Brain pericyte (primary cell): Measurements from ENCODE around the gene CSNK1A1.
A peak's percentile ranks its signal among the peaks of the same experiment; 100 is the strongest.
"Not testable (repeated sequence)": the region's sequence is repeated elsewhere in the genome, so short reads cannot be mapped to it uniquely, and the experiment has no call there.

ENCODE experiments used
- DNase-seq: peaks from one replicate; pipeline ENCODE4 v3.0.0-alpha.2; 2012; ENCODE audit warnings: low read depth, low spot score

Gene CSNK1A1

DNA sequence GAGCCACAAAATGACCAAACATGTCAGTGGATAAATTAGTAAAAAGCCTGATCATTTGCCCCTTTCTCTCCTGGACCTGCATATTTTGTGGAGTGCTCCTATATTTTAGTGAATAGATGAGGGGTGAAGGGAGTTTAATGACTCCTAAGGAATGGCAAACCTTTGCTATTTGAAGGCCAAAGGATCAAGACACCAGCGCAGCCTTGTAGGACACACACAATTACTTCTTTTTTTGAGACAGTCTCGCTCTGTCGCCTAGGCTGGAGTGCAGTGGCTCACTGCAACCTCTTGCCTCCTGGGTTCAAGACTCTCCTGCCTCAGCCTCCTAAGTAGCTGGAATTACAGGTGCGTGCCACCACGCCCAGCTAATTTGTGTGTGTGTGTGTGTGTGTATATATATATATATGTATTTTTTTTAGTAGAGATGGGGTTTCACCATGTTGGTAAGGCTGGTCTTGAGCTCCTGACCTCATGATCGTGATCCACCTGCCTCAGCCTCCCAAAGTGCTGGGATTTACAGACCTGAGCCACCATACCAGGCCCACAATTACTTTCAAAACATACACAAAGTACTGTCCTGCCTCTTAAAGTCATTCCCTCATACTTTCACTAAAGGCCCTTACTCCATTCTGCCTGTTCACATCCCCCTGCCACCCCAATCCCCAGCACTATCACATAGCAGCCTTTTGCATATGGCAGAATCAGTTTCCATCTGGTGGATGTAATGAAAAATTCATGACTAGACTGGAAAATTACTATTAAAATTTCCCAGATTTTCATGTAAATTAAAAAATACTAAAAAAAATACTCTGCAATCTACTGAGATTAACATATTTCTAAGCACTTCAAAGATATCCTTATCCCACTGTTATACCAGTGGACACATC lies 60.4 kb downstream of the CSNK1A1 start:
- DNase-seq = no peak

DNA sequence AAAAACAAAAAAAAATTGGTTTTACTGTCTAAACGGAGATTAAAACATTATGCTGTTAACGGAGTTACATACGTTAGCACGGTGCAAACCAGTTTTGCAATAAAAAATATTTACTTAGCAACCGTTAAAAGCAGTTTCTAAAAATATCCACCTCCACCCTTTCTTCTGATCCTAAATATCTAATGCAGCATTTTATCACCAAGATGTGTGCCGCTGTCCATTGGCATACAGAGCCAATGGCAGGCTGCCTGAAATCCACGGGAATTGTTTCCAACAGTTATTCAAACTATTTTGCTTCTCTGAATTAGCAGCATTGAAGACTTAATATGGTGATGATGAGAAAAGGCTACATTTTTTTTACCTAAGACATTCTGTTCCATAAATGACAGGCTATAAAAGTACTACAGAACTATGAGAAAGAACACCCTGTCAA lies 61.6 kb downstream of the CSNK1A1 start:
- no peak for DNase-seq

DNA sequence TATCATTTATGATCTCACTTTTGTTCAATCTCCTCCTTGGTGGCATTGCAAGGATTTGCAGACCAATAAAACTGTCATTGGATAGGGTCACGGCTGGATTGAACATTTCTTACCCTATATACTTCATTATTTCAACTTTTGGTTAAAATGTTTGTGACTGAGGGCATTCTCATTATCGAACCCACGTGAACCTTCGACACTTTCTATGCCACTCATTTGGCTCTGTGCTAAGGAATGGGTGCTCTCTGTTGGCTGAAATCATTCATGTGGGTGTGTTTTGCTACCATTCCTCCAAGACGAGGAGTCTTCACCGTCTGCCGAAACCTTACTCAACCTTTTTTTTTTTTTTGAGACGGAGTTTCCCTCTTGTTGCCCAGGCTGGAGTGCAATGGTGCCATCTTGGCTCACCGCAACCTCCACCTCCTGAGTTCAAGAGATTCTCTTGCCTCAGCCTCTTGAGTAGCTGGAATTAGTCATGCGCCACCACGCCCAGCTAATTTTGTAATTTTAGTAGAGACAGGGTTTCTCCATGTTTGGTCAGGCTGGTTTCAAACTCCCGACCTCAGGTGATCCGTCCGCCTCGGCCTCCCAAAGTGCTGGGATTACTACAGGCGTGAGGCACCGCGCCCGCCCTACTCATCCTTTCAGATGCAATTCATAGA lies 62.5 kb downstream of the CSNK1A1 start:
- no peak for DNase-seq

DNA sequence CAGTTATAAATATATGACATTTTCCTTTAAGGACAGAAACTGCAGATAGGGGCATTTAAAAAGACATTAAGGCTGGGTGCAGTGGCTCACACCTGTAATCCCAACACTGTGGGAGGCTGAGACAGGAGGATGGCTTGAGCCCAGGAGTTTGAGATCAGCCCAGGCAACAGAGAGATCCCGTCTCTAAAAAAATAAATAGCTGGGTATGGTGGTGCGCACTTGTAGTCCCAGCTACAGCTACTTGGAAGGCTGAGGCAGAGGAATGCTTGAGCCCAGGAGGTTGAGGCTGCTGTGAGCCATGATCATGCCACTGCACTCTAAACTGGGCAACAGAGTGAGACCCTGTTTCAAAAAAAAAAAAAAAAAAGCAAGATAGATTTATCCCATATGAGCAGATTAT lies 63.6 kb downstream of the CSNK1A1 start:
- DNase-seq = no peak

DNA sequence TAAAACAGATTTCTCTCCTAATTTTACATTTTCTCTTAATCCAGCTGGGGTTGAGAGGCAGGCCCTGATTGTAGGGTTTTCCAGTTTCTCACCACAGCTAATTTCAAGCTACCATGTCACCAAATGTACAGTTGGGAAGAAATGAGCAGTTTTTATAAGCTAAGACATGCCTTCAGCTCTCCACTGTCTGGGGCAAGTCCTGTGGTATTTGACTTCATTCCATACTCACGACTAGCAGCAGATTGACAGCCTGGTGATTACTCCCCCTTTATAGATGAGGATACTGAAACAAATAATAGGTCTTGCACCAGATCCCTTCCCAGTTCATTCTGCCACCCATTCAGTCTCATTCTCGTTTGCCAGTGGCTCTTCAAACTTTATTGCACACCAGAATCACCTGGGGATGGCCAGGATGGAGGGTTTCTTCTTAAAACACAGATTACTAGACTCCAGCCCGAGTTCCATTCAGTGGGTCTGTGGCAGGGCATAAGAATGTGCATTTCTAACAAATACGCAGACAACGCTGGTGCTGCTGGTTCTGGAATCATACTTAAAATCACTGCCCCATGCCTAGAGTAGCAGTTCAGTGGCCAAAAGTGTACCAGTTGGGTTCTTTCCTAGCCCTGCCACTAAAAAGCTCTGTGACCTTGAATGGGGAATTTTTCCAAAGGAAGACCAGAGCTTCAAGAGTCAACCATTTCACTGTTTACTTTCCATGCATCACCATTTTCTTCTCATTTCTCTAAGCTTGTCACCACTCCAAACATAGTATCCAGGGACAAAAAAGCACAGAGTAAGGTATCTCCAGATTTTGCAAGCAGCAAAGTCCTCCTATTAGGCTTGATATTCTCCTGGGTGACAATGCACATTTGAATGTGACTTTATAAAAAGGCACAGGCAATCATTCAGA lies 64.3 kb downstream of the CSNK1A1 start:
- DNase-seq = no peak

DNA sequence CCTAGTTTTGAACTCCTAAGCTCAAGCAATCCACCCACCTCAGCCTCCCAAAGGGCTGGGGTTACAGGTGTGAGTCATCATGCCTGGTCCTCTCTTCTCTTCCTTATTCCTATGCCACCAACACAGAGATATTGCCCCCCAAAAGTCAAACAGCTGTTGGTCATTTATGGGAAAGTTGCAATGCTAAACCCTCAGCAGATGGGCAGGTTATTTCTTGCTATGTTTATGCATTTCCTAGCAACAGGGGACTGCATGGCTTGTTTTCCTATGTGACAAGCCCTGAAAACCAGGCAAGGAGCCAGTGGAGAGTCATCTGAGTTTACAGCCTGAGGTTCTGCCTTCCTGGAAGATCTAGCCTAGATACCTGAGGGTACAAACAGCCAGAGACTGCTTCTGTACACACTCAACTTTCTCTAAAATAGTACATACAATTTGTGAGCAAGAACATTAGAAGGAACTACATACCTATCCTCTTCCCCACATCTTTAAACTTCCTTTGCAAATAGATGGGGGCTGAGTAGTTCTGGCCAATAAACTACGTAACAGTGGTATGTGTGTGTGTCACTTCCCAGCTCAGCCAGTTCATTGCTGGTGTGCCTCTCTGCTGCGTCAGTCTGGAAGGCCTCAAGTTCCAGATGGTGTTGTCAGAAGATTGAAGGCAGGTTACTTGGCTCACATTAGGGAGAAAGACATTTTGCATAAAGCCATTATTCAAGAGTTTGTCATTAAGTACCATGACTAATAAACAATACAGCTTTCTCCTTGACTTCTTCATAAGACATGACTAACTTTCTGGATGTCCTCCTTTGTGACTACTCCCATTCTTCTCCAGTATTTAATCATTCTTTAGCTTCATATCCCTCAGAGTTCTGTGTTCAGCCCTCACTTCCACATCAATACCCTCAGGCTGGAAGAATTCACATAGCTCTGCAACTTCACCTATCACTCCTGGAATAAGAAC lies 65.3 kb downstream of the CSNK1A1 start:
- DNase-seq = peak; percentile 74

DNA sequence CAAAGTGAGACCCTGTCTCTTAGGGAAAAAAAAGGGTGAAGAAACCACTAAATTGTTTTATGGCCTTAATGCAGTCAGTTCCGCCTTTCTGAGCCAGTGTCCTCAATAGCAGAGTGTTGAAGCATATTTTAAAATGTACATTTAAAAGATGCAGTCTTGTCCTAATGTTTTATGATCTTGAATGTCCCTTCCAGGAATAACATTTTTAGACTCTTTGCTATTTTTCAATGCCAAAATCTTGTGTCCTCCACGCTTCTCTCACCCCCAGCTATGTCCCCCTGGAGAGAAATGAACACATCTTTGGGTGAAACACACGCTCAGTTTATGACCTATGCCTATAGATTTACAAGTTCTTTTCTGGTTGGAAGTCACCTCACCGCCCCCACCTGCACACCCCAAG lies 69.8 kb downstream of the CSNK1A1 start:
- DNase-seq = no peak

DNA sequence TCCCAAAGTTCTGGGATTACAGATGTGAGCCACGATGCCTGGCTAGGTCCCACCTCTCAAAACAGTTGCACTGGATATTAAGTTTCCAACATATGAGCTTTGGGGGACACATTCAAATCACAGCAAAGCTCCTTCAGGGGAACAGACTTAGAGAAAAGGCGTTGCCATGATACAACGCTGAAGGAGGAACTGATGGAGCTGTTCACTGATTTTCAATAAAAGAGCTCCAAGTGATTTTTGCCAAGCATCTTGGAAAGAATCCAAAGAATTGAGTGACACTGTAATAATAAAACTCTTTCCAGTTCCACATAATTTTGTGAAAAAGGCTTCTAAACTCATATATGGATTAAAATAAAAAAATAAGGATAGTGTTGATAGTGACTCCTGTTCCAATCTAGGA lies 72.5 kb downstream of the CSNK1A1 start:
- DNase-seq = no peak

DNA sequence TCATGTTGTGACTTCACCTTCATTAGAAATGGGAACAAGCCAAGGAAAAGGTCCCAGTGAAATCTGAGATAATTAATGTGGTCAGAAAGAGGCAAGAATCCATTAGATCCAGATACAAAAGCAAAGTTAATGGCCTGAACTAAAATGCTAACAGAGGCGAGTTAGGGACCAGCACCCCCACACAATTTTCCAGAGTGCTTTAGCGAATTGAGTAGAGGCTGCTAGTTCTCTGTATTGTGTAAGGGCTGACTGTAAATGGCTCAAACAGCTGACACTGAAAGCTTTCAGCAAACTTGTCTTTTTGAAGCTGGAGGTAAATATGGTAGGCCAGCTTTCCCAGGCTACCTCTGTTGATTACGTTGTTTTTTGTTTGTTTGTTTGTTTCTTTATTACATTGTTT lies 75.5 kb downstream of the CSNK1A1 start:
- no peak for DNase-seq

DNA sequence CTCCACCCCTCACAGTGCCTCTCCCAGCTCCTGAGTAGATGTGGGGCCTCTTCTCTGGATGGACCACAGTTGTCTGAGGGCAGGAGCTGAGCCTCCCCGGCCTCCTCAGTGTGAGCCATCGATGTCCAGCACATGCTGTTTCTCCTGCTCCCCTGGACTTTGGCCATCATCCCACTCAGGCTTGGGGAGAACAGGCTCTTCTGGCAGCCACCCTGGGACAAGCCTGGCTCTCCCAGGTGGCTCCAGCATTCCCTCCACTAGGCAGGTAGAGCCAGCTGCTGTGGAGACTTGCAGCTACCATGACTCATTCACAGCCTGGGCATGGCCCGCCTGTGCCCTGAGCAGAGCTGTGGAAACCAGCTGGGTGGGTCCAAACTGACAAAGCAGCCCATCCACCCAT lies 77.0 kb downstream of the CSNK1A1 start:
- DNase-seq = no peak

DNA sequence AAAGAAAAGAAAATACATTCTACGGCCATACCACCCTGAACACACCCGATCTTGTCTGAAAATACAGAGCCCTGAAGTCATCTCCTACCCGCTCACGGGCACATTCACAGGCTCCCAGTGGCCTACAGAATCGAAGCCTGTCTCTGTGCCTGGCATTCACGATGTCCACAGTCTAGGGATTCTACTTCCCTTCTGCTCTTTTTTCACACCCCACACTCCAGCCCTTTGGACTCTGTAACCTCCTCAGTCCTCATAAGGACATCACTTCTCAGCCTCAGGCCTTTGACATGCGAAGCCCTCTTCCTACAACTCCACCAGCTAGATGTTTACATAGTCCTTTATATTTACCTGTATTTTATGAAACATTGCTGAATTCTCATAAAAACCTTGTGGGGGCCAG lies 77.8 kb downstream of the CSNK1A1 start:
- DNase-seq = no peak

DNA sequence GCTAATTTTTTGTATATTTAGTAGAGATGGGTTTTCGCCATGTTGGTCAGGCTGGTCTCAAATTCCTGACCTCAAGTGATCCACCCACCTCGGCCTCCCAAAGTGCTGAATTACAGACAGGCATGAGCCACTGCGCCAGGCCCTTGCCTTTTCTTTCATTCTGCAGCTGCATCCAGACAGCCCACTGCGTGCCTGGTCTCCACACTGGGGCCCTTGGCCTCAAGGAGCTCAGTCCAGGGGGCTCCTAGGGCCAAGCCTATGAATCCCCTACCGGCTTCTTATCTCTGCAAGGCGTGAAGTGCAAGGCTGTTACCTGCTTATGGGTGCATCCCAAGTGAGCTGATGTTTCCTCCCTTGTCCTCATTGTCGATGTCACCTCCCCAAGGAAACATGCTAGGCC lies 78.8 kb downstream of the CSNK1A1 start:
- DNase-seq = no peak

DNA sequence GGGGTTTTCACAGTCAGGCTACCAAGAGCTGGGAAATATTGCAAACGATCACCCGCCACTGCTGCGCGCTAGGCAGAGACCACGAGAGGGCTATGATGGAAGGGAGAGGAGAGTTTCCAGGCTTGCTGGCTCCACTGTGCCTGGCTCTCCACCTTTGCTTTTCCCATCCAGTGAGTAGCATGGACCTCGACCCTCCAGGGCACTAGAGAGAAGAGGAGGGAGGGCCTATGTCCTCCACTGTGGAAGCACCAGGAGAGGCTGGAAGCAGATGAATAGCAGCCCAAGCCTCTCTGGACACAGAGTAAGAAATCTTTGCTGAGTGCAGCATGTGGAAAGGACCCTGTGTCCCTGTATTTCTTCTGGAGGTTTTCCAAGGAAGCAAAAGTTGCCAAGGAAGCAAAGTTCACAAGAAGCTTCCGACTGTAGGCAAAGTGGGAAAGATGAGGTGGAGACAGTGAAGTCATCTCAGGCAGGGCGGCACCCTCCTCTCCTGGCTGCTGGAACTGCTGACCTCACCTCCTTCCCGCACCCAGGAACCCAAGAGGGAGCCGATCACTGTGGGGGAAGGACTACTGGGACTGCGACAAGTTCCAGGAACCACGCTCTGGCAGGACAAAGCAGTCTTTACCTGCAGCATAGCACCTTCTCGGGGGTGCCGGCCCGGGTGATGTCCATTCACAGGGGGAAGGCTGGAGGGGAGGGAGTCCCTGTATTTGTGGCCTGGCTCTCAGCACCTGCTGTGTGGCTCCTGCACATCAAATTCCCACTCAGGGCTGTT lies 79.6 kb downstream of the CSNK1A1 start:
- no peak for DNase-seq

DNA sequence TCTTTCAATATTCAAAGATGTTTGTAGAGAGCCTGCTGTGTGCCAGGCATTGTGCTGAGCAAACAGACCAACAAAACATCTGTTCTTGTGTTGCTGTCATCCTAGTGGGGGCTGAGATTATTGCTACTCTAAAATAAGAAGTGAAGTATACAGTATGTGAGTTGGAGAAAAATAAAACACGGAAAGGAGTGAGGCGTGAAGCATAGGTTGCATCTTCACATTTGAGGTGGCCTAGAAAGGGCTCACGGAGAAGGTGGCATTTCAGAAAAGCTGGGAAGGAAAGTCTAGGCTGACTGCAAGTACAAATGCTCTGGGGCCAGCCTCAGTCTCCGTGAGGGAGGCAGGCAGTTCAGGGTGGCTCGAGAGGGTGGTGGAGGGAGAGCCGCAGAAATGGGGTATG lies 80.3 kb downstream of the CSNK1A1 start:
- DNase-seq = no peak

DNA sequence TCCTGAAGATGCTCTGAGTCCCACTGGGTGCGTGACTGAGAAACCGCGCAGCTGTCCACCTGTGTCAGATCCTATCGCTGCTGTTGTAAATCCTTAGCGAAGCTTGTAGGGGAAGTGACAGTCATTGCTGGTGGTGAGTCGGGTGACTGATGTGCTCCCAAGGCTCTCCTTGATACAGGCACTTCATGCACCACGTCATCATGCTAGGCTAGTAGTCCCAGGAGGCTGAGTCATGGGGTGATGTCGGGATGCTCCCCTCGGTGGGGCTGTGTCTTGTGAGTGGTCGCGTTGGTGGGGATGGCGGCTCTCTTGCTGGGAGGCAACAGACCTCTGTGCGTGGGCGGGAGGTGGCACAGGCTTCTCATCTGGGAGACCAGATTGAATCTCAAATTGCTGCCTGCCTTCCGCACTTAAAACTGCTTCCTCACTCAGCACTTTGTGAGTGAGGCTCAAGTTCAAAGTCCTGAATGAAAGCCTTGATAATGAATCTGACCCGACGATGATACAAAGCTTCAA lies 84.7 kb downstream of the CSNK1A1 start:
- DNase-seq = no peak

DNA sequence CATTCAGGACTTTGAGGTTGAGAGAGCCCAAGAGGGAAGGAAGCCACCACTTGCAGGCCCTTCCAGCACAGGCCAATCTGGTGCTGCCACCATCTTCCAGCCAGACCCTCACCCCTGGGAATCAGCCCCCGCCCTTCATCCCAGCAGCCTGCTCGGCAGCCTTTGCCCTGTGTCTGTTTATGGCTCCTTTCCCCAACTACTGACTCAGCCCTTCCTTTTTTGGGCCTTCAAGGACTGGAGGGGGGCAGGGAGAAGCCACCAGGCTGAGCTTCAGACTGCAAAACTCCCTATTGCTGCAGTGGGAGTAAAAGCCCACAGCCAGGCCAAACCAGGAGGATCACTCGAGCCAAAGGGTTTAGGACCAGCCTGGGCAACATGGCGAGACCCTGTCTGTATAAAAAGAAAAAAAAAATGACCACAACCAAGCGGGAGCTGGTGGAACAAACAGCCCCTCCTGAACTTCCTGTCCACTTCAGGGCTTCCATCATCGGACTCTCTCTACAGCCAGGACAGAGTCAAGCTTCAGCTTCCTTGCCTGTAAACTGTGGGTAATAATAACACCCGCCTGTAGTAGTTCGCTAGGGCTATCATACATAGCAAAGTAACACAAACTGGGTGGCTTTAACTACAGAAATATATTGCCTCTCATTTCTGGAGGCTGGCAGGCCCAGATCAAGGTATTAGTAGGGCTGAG lies 86.3 kb downstream of the CSNK1A1 start:
- DNase-seq = no peak

DNA sequence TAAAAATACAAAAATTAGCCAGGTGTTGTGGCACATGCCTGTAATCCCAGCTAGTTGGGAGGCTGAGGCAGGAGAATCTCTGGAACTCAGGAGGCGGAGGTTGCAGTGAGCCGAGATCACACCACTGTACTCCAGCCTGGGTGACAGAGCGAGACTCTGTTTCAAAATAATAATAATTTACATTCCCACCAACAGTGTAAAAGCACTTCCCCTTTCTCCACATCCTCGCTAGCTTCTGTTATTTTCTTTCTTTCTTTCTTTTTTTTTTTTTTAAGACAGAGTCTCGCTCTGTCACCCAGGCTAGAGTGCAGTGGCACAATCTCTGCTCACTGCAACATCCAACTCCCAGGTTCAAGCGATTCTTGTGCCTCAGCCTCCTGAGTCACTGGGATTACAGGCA lies 89.3 kb downstream of the CSNK1A1 start:
- DNase-seq = not testable (repeated sequence)

DNA sequence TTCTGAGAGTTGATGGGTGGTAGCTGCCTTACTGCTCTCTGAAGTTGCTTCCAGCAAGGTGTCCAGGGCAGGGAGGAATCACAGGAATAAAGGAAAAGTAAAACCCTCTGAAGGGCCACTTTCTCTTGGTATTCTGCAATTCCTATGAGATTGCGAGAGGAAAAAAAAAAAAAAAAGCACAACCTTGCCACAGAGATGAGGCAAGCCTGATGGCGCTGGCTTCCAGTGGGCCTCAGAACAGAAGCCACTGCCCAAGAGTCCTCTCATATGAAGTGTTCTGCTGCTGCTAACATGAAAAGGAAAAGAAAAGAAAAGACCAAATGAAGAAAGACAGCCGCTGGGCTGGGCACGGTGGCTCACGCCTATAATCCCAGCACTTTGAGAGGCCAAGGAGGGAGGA lies 91.3 kb downstream of the CSNK1A1 start:
- DNase-seq = no peak

DNA sequence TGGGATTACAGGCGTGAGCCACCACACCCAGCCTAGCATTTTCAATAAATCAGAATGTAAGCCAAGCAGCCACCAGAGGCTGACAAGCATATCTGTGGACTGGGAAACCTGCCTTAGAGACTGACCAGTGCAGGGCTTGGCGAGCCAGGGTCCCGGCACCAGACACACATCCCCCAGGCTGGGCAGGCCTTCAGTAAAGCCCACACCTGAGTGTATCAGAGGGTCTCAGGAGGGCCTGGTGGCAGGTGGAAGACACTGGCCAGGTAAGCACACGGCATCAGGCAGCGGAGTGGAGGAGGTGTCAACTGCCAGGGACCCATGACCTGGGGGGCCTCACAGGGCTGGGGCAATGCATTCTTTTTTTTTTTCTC lies 93.9 kb downstream of the CSNK1A1 start:
- no peak for DNase-seq
